GM13977 (cell line): ENCODE data around the gene CYP4F2.

Experiments
- DNase-seq: peaks from one replicate; pipeline ENCODE4 v3.0.0; 2012; ENCODE audit warnings: low spot score
- CTCF ChIP-seq: IDR thresholded peaks from 2 replicates; pipeline ENCODE4 v1.5.1; 2012; ENCODE audit warnings: mild to moderate bottlenecking, control low read depth; ENCODE audit not compliant: insufficient read depth; ENCODE audit errors: extremely low read depth, missing control alignments
- in situ Hi-C: fragments of 300-500 bp; cut with MboI; formaldehyde crosslinking; loops from one replicate; pipeline ENCODE4 v1.12.0; 2022; ENCODE audit warnings: low sequenced_read_pairs, low pct_unique_long_range_greater_than_20kb, mixed read lengths, inconsistent platforms; ENCODE audit not compliant: unreplicated experiment

CYP4F2 gene

GRCh38 chr19:15871570-15871969 lies 26.3 kb downstream of the CYP4F2 start:
- peak; percentile 31 for DNase-seq
- no peak for TF ChIP-seq CTCF
- in situ Hi-C loops, result no loop called here

GRCh38 chr19:15869873-15870272 lies 28.0 kb downstream of the CYP4F2 start:
- no peak for TF ChIP-seq CTCF
- in situ Hi-C loops, result no loop called here
- DNase-seq, result no peak

GRCh38 chr19:15869109-15869555 lies 28.7 kb downstream of the CYP4F2 start:
- peak; percentile 56 for DNase-seq
- in situ Hi-C loops, result no loop called here
- TF ChIP-seq CTCF, result peak; percentile 37

- no peak for TF ChIP-seq CTCF
- DNase-seq, result no peak
- in situ Hi-C loops, result no loop called here
Measured at GRCh38 chr19:15866636-15867035, 31.2 kb downstream of the CYP4F2 start.

- DNase-seq, result no peak
- no peak for TF ChIP-seq CTCF
- in situ Hi-C loops, result no loop called here
Measured at GRCh38 chr19:15864824-15865223, 33.0 kb downstream of the CYP4F2 start.

GRCh38 chr19:15863272-15863671 lies 34.6 kb downstream of the CYP4F2 start:
- no peak for TF ChIP-seq CTCF
- DNase-seq, result no peak
- in situ Hi-C loops, result no loop called here

GRCh38 chr19:15862444-15862843 lies 35.4 kb downstream of the CYP4F2 start:
- no peak for DNase-seq
- TF ChIP-seq CTCF, result no peak
- in situ Hi-C loops, result no loop called here
